ENCODE data around the gene GPX2. TPM values are rescaled to one million over a fixed set of nuclear protein-coding genes. Genes with fewer than 3 reads are reported as not detected.

GPX2 gene
- total and polyA plus RNA-seq, 2 donors (not counting 3 experiments of a cell fraction or from before 2014, with no cell fraction given), result not detected

DNA sequence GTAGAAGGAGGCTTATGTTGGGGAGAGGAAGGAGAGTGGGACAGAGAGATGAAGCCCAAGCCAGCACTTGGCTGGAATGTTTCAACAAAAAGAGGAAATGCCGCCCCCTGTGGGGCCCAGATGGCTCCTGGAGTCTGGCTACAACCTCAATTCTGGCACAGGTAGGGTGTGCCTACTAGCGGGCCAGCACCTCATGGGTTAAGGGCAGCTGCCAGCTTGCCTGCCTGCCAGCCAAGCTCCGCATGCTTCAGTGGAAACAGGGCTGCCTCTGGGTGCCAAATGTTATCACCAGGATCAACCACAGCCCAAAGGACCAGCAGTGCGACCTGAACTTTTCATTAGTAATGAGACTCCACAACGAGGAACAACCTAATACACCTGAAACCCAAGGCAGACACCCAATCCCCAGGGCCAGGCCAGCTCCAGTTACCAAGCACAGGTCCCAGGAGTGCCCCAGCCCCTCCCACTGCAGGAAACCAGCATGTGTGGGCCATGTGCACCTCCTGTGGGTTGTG lies 18.3 kb upstream of the GPX2 start:
- no peak overlapping the region for H3K4me3 ChIP-seq (replicated peaks in 1 of 3; ENCODE audit: insufficient read depth in 1 of 3, low read depth in 1 of 3, low read length in 3 of 3)
- no peaks in the 10 kb centered on the region for H3K9me3 ChIP-seq (replicated peaks; ENCODE audit: control insufficient read depth, insufficient read depth, low read length)
- peaks cover 5% of the 10 kb centered on the region for H3K4me1 ChIP-seq (ENCODE audit: control insufficient read depth, extremely low read depth, insufficient read depth, low read length)
- dilution Hi-C loops (cut with MboI; ENCODE audit: extremely low pct_ligation_motif_present, low sequenced_read_pairs), result no loop called here
- ChIA-PET POLR2A (no interaction called here), CTCF (interaction anchor here (1.1 kb wide), 1 partner anchor 59 kb away, joined by 5 read pairs; no protein-coding TSS in a partner anchor)
- H3K79me2 ChIP-seq (ENCODE audit: control insufficient read depth, insufficient read depth, low read length), result no peaks in the 10 kb centered on the region
- H3K36me3 ChIP-seq (ENCODE audit: control insufficient read depth in 2 of 2, extremely low read depth in 1 of 2, insufficient read depth in 2 of 2, low read length in 2 of 2), result no peaks in the 10 kb centered on the region
- BruUV-seq (replicated peaks), result no TSS peak
- no peaks in the 10 kb centered on the region for H4K20me1 ChIP-seq (replicated peaks; ENCODE audit: control insufficient read depth, extremely low read depth, insufficient read depth, low read length)
- no peak overlapping the region for H3K27ac ChIP-seq (ENCODE audit: insufficient read depth, low read depth, low read length)
- intact Hi-C loops (cut with micrococcal nuclease), result no loop called here
- H3K4me2 ChIP-seq (ENCODE audit: insufficient read depth, low read length), result no peak overlapping the region
- DNase-seq (ENCODE audit: low read depth, low spot score) (no peak), FAIRE-seq (no peak)
- H3K27me3 ChIP-seq (ENCODE audit: control insufficient read depth in 2 of 2, insufficient read depth in 2 of 2, low read length in 2 of 2), result no peaks in the 10 kb centered on the region
- TF ChIP-seq, protein P1, sequence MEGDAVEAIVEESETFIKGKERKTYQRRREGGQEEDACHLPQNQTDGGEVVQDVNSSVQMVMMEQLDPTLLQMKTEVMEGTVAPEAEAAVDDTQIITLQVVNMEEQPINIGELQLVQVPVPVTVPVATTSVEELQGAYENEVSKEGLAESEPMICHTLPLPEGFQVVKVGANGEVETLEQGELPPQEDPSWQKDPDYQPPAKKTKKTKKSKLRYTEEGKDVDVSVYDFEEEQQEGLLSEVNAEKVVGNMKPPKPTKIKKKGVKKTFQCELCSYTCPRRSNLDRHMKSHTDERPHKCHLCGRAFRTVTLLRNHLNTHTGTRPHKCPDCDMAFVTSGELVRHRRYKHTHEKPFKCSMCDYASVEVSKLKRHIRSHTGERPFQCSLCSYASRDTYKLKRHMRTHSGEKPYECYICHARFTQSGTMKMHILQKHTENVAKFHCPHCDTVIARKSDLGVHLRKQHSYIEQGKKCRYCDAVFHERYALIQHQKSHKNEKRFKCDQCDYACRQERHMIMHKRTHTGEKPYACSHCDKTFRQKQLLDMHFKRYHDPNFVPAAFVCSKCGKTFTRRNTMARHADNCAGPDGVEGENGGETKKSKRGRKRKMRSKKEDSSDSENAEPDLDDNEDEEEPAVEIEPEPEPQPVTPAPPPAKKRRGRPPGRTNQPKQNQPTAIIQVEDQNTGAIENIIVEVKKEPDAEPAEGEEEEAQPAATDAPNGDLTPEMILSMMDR (IDR thresholded peaks at IDR 0.05; ENCODE audit: extremely low read depth in 1 of 2, insufficient read depth in 1 of 2, low read depth in 1 of 2, low read length in 2 of 2), result no peak
- no peak for TF ChIP-seq JUN (IDR thresholded peaks at IDR 0.05; ENCODE audit: borderline replicate concordance, insufficient read depth, insufficient read length, low read depth)
- TF ChIP-seq, protein P2, sequence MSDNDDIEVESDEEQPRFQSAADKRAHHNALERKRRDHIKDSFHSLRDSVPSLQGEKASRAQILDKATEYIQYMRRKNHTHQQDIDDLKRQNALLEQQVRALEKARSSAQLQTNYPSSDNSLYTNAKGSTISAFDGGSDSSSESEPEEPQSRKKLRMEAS (IDR thresholded peaks at IDR 0.05; ENCODE audit: insufficient read depth, insufficient read length), result no peak
- no peak for TF ChIP-seq EZH2 (IDR thresholded peaks at IDR 0.05; ENCODE audit: borderline replicate concordance, low read depth, low read length, severe bottlenecking)
- no peak for TF ChIP-seq POLR2AphosphoS5 (IDR thresholded peaks at IDR 0.05; ENCODE audit: insufficient read depth, low read depth, low read length)
- TF ChIP-seq GATA2 (IDR thresholded peaks at IDR 0.05; ENCODE audit: insufficient read depth, insufficient read length, low read depth, low read length), result no peak
- TF ChIP-seq FOS (IDR thresholded peaks at IDR 0.05; ENCODE audit: borderline replicate concordance, insufficient read depth, low read length), result no peak
- no peak for TF ChIP-seq MYC (IDR thresholded peaks at IDR 0.05; ENCODE audit: low read depth, low read length)
- TF ChIP-seq POLR2A (IDR thresholded peaks at IDR 0.05; ENCODE audit: low read depth, low read length), result no peak
- H3K9me1 ChIP-seq (replicated peaks; ENCODE audit: control insufficient read depth, extremely low read depth, insufficient read depth, low read length), result no peaks in the 10 kb centered on the region
- H2AFZ ChIP-seq (ENCODE audit: low read depth, low read length), result no peak overlapping the region
- no peak overlapping the region for H3K9ac ChIP-seq (replicated peaks; ENCODE audit: extremely low read depth, insufficient read depth, low read length)
